ENCODE data around the gene ZNF217. TPM values are rescaled to one million over a fixed set of nuclear protein-coding genes. Genes with fewer than 3 reads are reported as not detected.
"Not testable (repeated sequence)": the region's sequence is repeated elsewhere in the genome, so short reads cannot be mapped to it uniquely, and the experiment has no call there.

The ZNF217 gene
- total and polyA plus RNA-seq, 10 of the 15 experiments (the other 5 are each of a cell fraction or from before 2014, with no cell fraction given): 8.5 to 76.6 (median 40.6) TPM

GRCh38 chr20:53566623-53567022 is 27.0 kb downstream of the ZNF217 start:
- H3K27ac ChIP-seq (ENCODE audit: control insufficient read depth, insufficient read depth); H3K9ac ChIP-seq (ENCODE audit: control insufficient read depth, insufficient read depth, low read length); H4K20me1 ChIP-seq (ENCODE audit: control insufficient read depth, insufficient read depth); H3K4me1 ChIP-seq (ENCODE audit: control insufficient read depth, insufficient read depth, low read length); H3K9me3 ChIP-seq (replicated peaks; ENCODE audit: control insufficient read depth, insufficient read depth, low read length); intact Hi-C loops (cut with micrococcal nuclease; ENCODE audit: unreplicated experiment); BruUV-seq (replicated peaks); H3K27me3 ChIP-seq (replicated peaks in 1 of 2; ENCODE audit: control insufficient read depth in 2 of 2, insufficient read depth in 2 of 2, low read length in 1 of 2); ATAC-seq; H3K4me3 ChIP-seq; DNase-seq (ENCODE audit: low read depth, low spot score); H3K4me2 ChIP-seq (ENCODE audit: control insufficient read depth, insufficient read depth); FAIRE-seq; H2AFZ ChIP-seq (ENCODE audit: control insufficient read depth, low read depth, low read length): not testable (repeated sequence)
- Histone ChIP-seq H3K36me3 (ENCODE audit: control insufficient read depth in 2 of 2, insufficient read depth in 2 of 2, low read length in 1 of 2) (peaks cover 7 to 37% of the 10 kb centered on the region in 2 experiments), H3K79me2 (ENCODE audit: control insufficient read depth, insufficient read depth, low read length) (peaks cover 25% of the 10 kb centered on the region)
- SMC1A ChIA-PET (ENCODE audit: uncharacterized antibody, unreplicated experiment): interaction anchor here (1.5 to 1.6 kb wide), 2 partner anchors 170 to 349 kb away, joined by 4 to 5 read pairs; no protein-coding TSS in a partner anchor
- in situ Hi-C loops (cut with MboI): loop anchor here (25.0 kb wide), 1 partner anchor 1071 kb away; no protein-coding TSS in a partner anchor
- RAD21 ChIA-PET (ENCODE audit: unreplicated experiment): interaction anchor here (1.0 kb wide), 1 partner anchor 373 kb away, joined by 4 read pairs; no protein-coding TSS in a partner anchor
- WGBS (ENCODE audit: insufficient coverage, insufficient replicate concordance, low lambda C conversion rate, missing lambda C conversion rate): 96% methylated on average over 9 of the region's 9 CpGs
- CTCF ChIA-PET: interaction anchor here (1.1 to 1.8 kb wide), 2 partner anchors 11 to 19 kb away, joined by 4 to 5 read pairs; no protein-coding TSS in a partner anchor
- POLR2A ChIA-PET: interaction anchor here (0.7 to 0.8 kb wide), 2 partner anchors 12 to 752 kb away, joined by 3 to 6 read pairs; no protein-coding TSS in a partner anchor
- 0 out of 2 replicates have a peak, but pooled peaks have one; percentile 23 for TF ChIP-seq SMARCA5 (IDR thresholded peaks at IDR 0.05)
- TF ChIP-seq NFXL1 (IDR thresholded peaks at IDR 0.05; ENCODE audit: borderline replicate concordance): peak; percentile 40; the same call in 1 of the 2 replicates

- H4K20me1 ChIP-seq (ENCODE audit: control insufficient read depth, insufficient read depth): 0 out of 2 replicates have a peak, but pooled peaks cover 1% of the 10 kb centered on the region
- no TSS peak for BruUV-seq (replicated peaks)
- ATAC-seq (no peak), DNase-seq (ENCODE audit: low read depth, low spot score) (no peak), FAIRE-seq (no peak)
- SMC1A ChIA-PET (ENCODE audit: uncharacterized antibody, unreplicated experiment): interaction anchor here (1.6 kb wide), 1 partner anchor 351 kb away, joined by 4 read pairs; no protein-coding TSS in a partner anchor
- no peaks in the 10 kb centered on the region for H3K9me3 ChIP-seq (replicated peaks; ENCODE audit: control insufficient read depth, insufficient read depth, low read length)
- H3K36me3 ChIP-seq (ENCODE audit: control insufficient read depth in 2 of 2, insufficient read depth in 2 of 2, low read length in 1 of 2): peaks cover 5 to 26% of the 10 kb centered on the region in 2 experiments
- TF ChIP-seq ETV6 (conservative IDR thresholded peaks at IDR 0.05 in 1 of 2, IDR thresholded peaks at IDR 0.05 in 1 of 2; ENCODE audit: borderline replicate concordance in 1 of 2, low read depth in 1 of 2): peak in 1 of 2 experiments; percentile 69; a peak in 1 of 4 replicates
- peak; percentile 80; the same call in 1 of the 2 replicates for TF ChIP-seq NFXL1 (IDR thresholded peaks at IDR 0.05; ENCODE audit: borderline replicate concordance)
- no peak for TF ChIP-seq NFYA (IDR thresholded peaks at IDR 0.05; ENCODE audit: borderline replicate concordance, low read depth, low read length)
- no peak for TF ChIP-seq ZSCAN29 (IDR thresholded peaks at IDR 0.05)
- H3K79me2 ChIP-seq (ENCODE audit: control insufficient read depth, insufficient read depth, low read length): peaks cover 12% of the 10 kb centered on the region
- WGBS (ENCODE audit: insufficient coverage, insufficient replicate concordance, low lambda C conversion rate, missing lambda C conversion rate): 98% methylated on average over 11 of the region's 11 CpGs
- H3K4me2 ChIP-seq (ENCODE audit: control insufficient read depth, insufficient read depth): no peak overlapping the region
- in situ Hi-C loops (cut with MboI) (loop anchor here (25.0 kb wide), 1 partner anchor 1072 kb away; no protein-coding TSS in a partner anchor), intact Hi-C loops (cut with micrococcal nuclease; ENCODE audit: unreplicated experiment) (no loop called here)
- H3K4me1 ChIP-seq (ENCODE audit: control insufficient read depth, insufficient read depth, low read length): no peaks in the 10 kb centered on the region
- no peak overlapping the region for H3K4me3 ChIP-seq
- CTCF ChIA-PET: interaction anchor here (0.8 to 1.8 kb wide), 2 partner anchors 17 to 172 kb away, joined by 3 to 5 read pairs; no protein-coding TSS in a partner anchor
- H3K27me3 ChIP-seq (replicated peaks in 1 of 2; ENCODE audit: control insufficient read depth in 2 of 2, insufficient read depth in 2 of 2, low read length in 1 of 2): no peaks in the 10 kb centered on the region
- POLR2A ChIA-PET: no interaction called here
- RAD21 ChIA-PET (ENCODE audit: unreplicated experiment): interaction anchor here (1.0 kb wide), 1 partner anchor 17 kb away, joined by 3 read pairs; no protein-coding TSS in a partner anchor
- H2AFZ ChIP-seq (ENCODE audit: control insufficient read depth, low read depth, low read length): no peak overlapping the region
- no peak overlapping the region for H3K27ac ChIP-seq (ENCODE audit: control insufficient read depth, insufficient read depth)
- no peak overlapping the region for H3K9ac ChIP-seq (ENCODE audit: control insufficient read depth, insufficient read depth, low read length)
Measured at GRCh38 chr20:53565254-53565653, 28.4 kb downstream of the ZNF217 start.

GRCh38 chr20:53562104-53562764 is 31.4 kb downstream of the ZNF217 start:
- H3K4me2 ChIP-seq (ENCODE audit: control insufficient read depth, insufficient read depth); H3K9me3 ChIP-seq (replicated peaks; ENCODE audit: control insufficient read depth, insufficient read depth, low read length); H3K9ac ChIP-seq (ENCODE audit: control insufficient read depth, insufficient read depth, low read length); BruUV-seq (replicated peaks); FAIRE-seq; H3K27ac ChIP-seq (ENCODE audit: control insufficient read depth, insufficient read depth); H3K79me2 ChIP-seq (ENCODE audit: control insufficient read depth, insufficient read depth, low read length); H2AFZ ChIP-seq (ENCODE audit: control insufficient read depth, low read depth, low read length); intact Hi-C loops (cut with micrococcal nuclease; ENCODE audit: unreplicated experiment); ATAC-seq; H3K4me3 ChIP-seq; DNase-seq (ENCODE audit: low read depth, low spot score); POLR2A ChIA-PET; H4K20me1 ChIP-seq (ENCODE audit: control insufficient read depth, insufficient read depth); H3K4me1 ChIP-seq (ENCODE audit: control insufficient read depth, insufficient read depth, low read length); H3K27me3 ChIP-seq (replicated peaks in 1 of 2; ENCODE audit: control insufficient read depth in 2 of 2, insufficient read depth in 2 of 2, low read length in 1 of 2): not testable (repeated sequence)
- H3K36me3 ChIP-seq (ENCODE audit: control insufficient read depth in 2 of 2, insufficient read depth in 2 of 2, low read length in 1 of 2): peaks cover 2 to 14% of the 10 kb centered on the region in 2 experiments
- in situ Hi-C loops (cut with MboI): loop anchor here (25.0 kb wide), 1 partner anchor 1075 kb away; no protein-coding TSS in a partner anchor
- CTCF ChIA-PET: interaction anchor here (0.6 to 0.7 kb wide), 2 partner anchors 405 to 635 kb away, joined by 3 to 4 read pairs; no protein-coding TSS in a partner anchor
- RAD21 ChIA-PET (ENCODE audit: unreplicated experiment): interaction anchor here (0.7 kb wide), 1 partner anchor 527 kb away, joined by 3 read pairs; no protein-coding TSS in a partner anchor
- WGBS (ENCODE audit: insufficient coverage, insufficient replicate concordance, low lambda C conversion rate, missing lambda C conversion rate): 91% methylated on average over 8 of the region's 9 CpGs
- SMC1A ChIA-PET (ENCODE audit: uncharacterized antibody, unreplicated experiment): interaction anchor here (0.6 to 1.6 kb wide), 5 partner anchors 10 to 593 kb away, joined by 3 to 5 read pairs (median 3); no protein-coding TSS in a partner anchor

All from GM12878 (cell line).